Natural killer cell (primary cell): ENCODE measurements around the gene ATP5F1C. TPM values are rescaled to one million over a fixed set of nuclear protein-coding genes. Genes with fewer than 3 reads are reported as not detected.
"Not testable (repeated sequence)": the region's sequence is repeated elsewhere in the genome, so short reads cannot be mapped to it uniquely, and the experiment has no call there.

Experiments used
- ATAC-seq, 3 donors: fragments of 150-1000 bp in 2 of 3; fragments of 200-7000 bp in 1 of 3; cut with Tn5 transposase; 1 replicate in 1 of 3; 2 replicates in 2 of 3; pipeline ENCODE4 v1.10.0; 2021; ENCODE audit warnings: mild to moderate bottlenecking in 2 of 3, moderate library complexity in 2 of 3
- DNase-seq, 2 donors: peaks; one replicate each; pipeline versions ENCODE4 v3.0.0 to v3.0.0-alpha.2; 2013 to 2021; ENCODE audit warnings: mixed read lengths in 1 of 2
- H3K27ac ChIP-seq: one replicate; pipeline ENCODE4 v1.5.1; 2013; ENCODE audit warnings: mild to moderate bottlenecking, low read length
- H3K27me3 ChIP-seq: one replicate; pipeline ENCODE4 v1.6.1; 2013; ENCODE audit warnings: low read length; ENCODE audit not compliant: control insufficient read depth, insufficient read depth
- H3K36me3 ChIP-seq: one replicate; pipeline ENCODE4 v1.6.1; 2013; ENCODE audit warnings: low read length; ENCODE audit not compliant: control insufficient read depth, insufficient read depth
- H3K4me1 ChIP-seq: one replicate; pipeline ENCODE4 v1.6.1; 2013; ENCODE audit warnings: low read length; ENCODE audit not compliant: control insufficient read depth, insufficient read depth
- H3K4me3 ChIP-seq: one replicate; pipeline ENCODE4 v1.5.1; 2013; ENCODE audit warnings: low read length
- H3K9me3 ChIP-seq: one replicate; pipeline ENCODE4 v1.6.1; 2013; ENCODE audit warnings: low read length; ENCODE audit not compliant: control insufficient read depth, insufficient read depth
- H3K27ac Mint-ChIP-seq, 2 donors: one replicate each; pipeline ENCODE4 v1.8.0; 2022; ENCODE audit warnings: mild to moderate bottlenecking in 2 of 2, mixed read lengths in 2 of 2, moderate library complexity in 1 of 2
- H3K27me3 Mint-ChIP-seq, 2 donors: one replicate each; pipeline ENCODE4 v1.8.0; 2022; ENCODE audit warnings: low read depth in 2 of 2, mixed read lengths in 2 of 2
- H3K36me3 Mint-ChIP-seq: one replicate; pipeline ENCODE4 v1.8.0; 2022; ENCODE audit warnings: mixed read lengths
- H3K4me1 Mint-ChIP-seq, 2 donors: one replicate each; pipeline ENCODE4 v1.8.0; 2022; ENCODE audit warnings: mixed read lengths in 2 of 2
- H3K4me3 Mint-ChIP-seq: one replicate; pipeline ENCODE4 v1.8.0; 2022; ENCODE audit warnings: mild to moderate bottlenecking, moderate library complexity, mixed read lengths
- H3K9me3 Mint-ChIP-seq, 2 donors: one replicate each; pipeline ENCODE4 v1.8.0; 2022; ENCODE audit warnings: mixed read lengths in 2 of 2
- CTCF ChIP-seq: fragments of 200-600 bp; IDR thresholded peaks from one replicate; pipeline ENCODE4 v1.8.0; 2022; ENCODE audit warnings: antibody characterized with exemption
- WGBS: methylation state at CpG from one replicate; pipeline ENCODE4 v1.1.7; 2013; ENCODE audit warnings: missing lambda C conversion rate; ENCODE audit not compliant: insufficient coverage; 5-methylcytosine and 5-hydroxymethylcytosine counted together
- intact Hi-C: fragments of 100-400 bp; cut with micrococcal nuclease; formaldehyde crosslinking; loops from one replicate; pipeline ENCODE4 v1.14.2; 2022
- total RNA-seq, 4 donors: library from RNA; stranded (reverse); fragments of 120-200 nt in 1 of 4; gene quantifications; one replicate each; pipeline versions ENCODE4 v1.2.3 to v1.2.4, GENCODE V29; 2013 to 2022

Gene ATP5F1C
- total RNA-seq, 3 donors from 2014 or later (not counting 1 experiment from before 2014, with no cell fraction given), result 127 to 145 (median 135) TPM

GRCh38 chr10:7773845-7774801 lies 13.9 kb upstream of the ATP5F1C start:
- Mint-ChIP-seq H3K4me3 (no peak overlapping the region), H3K27me3 (no peaks in the 10 kb centered on the region), H3K27ac (no peak overlapping the region), H3K36me3 (peaks cover 41% of the 10 kb centered on the region), H3K9me3 (no peaks in the 10 kb centered on the region), H3K4me1 (no peaks in the 10 kb centered on the region)
- peaks cover 75% of the 10 kb centered on the region for H3K36me3 ChIP-seq
- H3K4me1 ChIP-seq, result no peaks in the 10 kb centered on the region
- 61% methylated on average over 8 of the region's 10 CpGs for WGBS
- DNase-seq, result no peak
- no peaks in the 10 kb centered on the region for H3K9me3 ChIP-seq
- ATAC-seq, result no peak
- intact Hi-C loops, result no loop called here
- H3K4me3 ChIP-seq, result no peak overlapping the region
- H3K27me3 ChIP-seq, result no peaks in the 10 kb centered on the region
- no peak for TF ChIP-seq CTCF
- H3K27ac ChIP-seq, result no peak overlapping the region

- Histone ChIP-seq H3K27ac (no peak overlapping the region), H3K4me1 (no peaks in the 10 kb centered on the region), H3K27me3 (no peaks in the 10 kb centered on the region), H3K36me3 (peaks cover 75% of the 10 kb centered on the region), H3K4me3 (no peak overlapping the region), H3K9me3 (no peaks in the 10 kb centered on the region)
- Mint-ChIP-seq H3K4me1 (peaks cover 7% of the 10 kb centered on the region in 2 donors), H3K27me3 (no peaks in the 10 kb centered on the region), H3K9me3 (no peaks in the 10 kb centered on the region), H3K27ac (no peak overlapping the region), H3K4me3 (no peak overlapping the region), H3K36me3 (peaks cover 42% of the 10 kb centered on the region)
- TF ChIP-seq CTCF, result no peak
- 88% methylated on average over 2 of the region's 2 CpGs for WGBS
- ATAC-seq (no peak), DNase-seq (no peak)
- intact Hi-C loops, result no loop called here
Measured at GRCh38 chr10:7776777-7777176, 11.2 kb upstream of the ATP5F1C start.

- H3K9me3 ChIP-seq, H3K27ac ChIP-seq, H3K4me3 ChIP-seq, H3K9me3 Mint-ChIP-seq, ATAC-seq, H3K27me3 Mint-ChIP-seq, H3K27me3 ChIP-seq, H3K4me3 Mint-ChIP-seq, H3K4me1 ChIP-seq, DNase-seq, intact Hi-C loops, H3K27ac Mint-ChIP-seq: not testable (repeated sequence)
- Mint-ChIP-seq H3K4me1 (peaks cover 7 to 14% of the 10 kb centered on the region in 2 donors), H3K36me3 (peaks cover 21% of the 10 kb centered on the region)
- 92% methylated on average over 6 of the region's 6 CpGs for WGBS
- H3K36me3 ChIP-seq, result peaks cover 32% of the 10 kb centered on the region
Measured at GRCh38 chr10:7782194-7782593, 5.8 kb upstream of the ATP5F1C start.

GRCh38 chr10:7786430-7786829 lies 1.5 kb upstream of the ATP5F1C start:
- Histone ChIP-seq H3K27ac (no peak overlapping the region), H3K9me3 (no peaks in the 10 kb centered on the region), H3K36me3 (peaks cover 3% of the 10 kb centered on the region), H3K4me1 (peaks cover 19% of the 10 kb centered on the region), H3K27me3 (no peaks in the 10 kb centered on the region), H3K4me3 (no peak overlapping the region)
- Mint-ChIP-seq H3K4me3 (no peak overlapping the region), H3K9me3 (no peaks in the 10 kb centered on the region), H3K36me3 (no peaks in the 10 kb centered on the region), H3K27ac (no peak overlapping the region), H3K27me3 (no peaks in the 10 kb centered on the region), H3K4me1 (peaks cover 22 to 29% of the 10 kb centered on the region in 2 donors)
- no peak for DNase-seq
- intact Hi-C loops, result no loop called here
- TF ChIP-seq CTCF, result no peak
- WGBS, result 35% methylated on average over 2 of the region's 3 CpGs
- no peak for ATAC-seq
